Lower leg skin (tissue), 3 donors: ENCODE measurements around the gene SLC39A11.

ENCODE experiments used
- CTCF ChIP-seq, 3 donors: fragments of 450-650 bp; IDR thresholded peaks; one replicate each; pipeline ENCODE4 v1.5.1; 2016; ENCODE audit warnings: antibody characterized with exemption in 3 of 3, mild to moderate bottlenecking in 3 of 3, moderate library complexity in 2 of 3
- POLR2A ChIP-seq, 2 donors: fragments of 450-650 bp; IDR thresholded peaks; one replicate each; pipeline ENCODE4 v1.6.1; 2016 to 2017; ENCODE audit warnings: antibody characterized with exemption in 2 of 2, mild to moderate bottlenecking in 1 of 2, moderate library complexity in 1 of 2

- no peak for TF ChIP-seq CTCF (IDR thresholded peaks at IDR 0.05)
- TF ChIP-seq POLR2A (IDR thresholded peaks at IDR 0.05) = no peak
Measured at GRCh38 chr17:72786209-72786608, 306.3 kb downstream of the SLC39A11 start.
